ENCODE data around the gene KIFC3. TPM values are rescaled to one million over a fixed set of nuclear protein-coding genes. Genes with fewer than 3 reads are reported as not detected.
A peak's percentile ranks its signal among the peaks of the same experiment; 100 is the strongest.

The KIFC3 gene
- total RNA-seq, 1 donor from 2014 or later, result 96.9 TPM

- H3K9me3 Mint-ChIP-seq (ENCODE audit: unreplicated experiment), result no peaks in the 10 kb centered on the region
- Histone ChIP-seq H3K9me3 (ENCODE audit: insufficient read depth, low read depth, low read length) (no peaks in the 10 kb centered on the region), H3K9ac (ENCODE audit: low read length) (no peak overlapping the region), H4K20me1 (ENCODE audit: insufficient read depth, low read length) (peaks cover 59% of the 10 kb centered on the region), H3K79me2 (ENCODE audit: insufficient read depth, low read length) (peaks cover 8% of the 10 kb centered on the region), H3K27ac (ENCODE audit: low read depth, low read length) (no peak overlapping the region), H3K4me2 (ENCODE audit: low read length) (no peak overlapping the region), H2AFZ (ENCODE audit: low read depth, low read length) (no peak overlapping the region), H3K4me3 (ENCODE audit: insufficient read depth, low read depth, low read length) (no peak overlapping the region), H3K36me3 (ENCODE audit: insufficient read depth, low read length) (peaks cover 13% of the 10 kb centered on the region), H3K27me3 (ENCODE audit: insufficient read depth, low read length) (no peaks in the 10 kb centered on the region), H3K4me1 (ENCODE audit: insufficient read depth, low read length) (peaks cover 12% of the 10 kb centered on the region)
- H3K27me3 Mint-ChIP-seq (ENCODE audit: low read depth, unreplicated experiment), result no peaks in the 10 kb centered on the region
- H3K4me3 Mint-ChIP-seq (ENCODE audit: unreplicated experiment), result no peak overlapping the region
- H3K27ac Mint-ChIP-seq (ENCODE audit: unreplicated experiment), result peak overlapping the region; percentile 7
- DNase-seq (ENCODE audit: low read depth), result no peak
- H3K36me3 Mint-ChIP-seq (ENCODE audit: low read depth, unreplicated experiment), result peaks cover 10% of the 10 kb centered on the region
- peaks cover 22% of the 10 kb centered on the region for H3K4me1 Mint-ChIP-seq (ENCODE audit: low read depth, unreplicated experiment)
- TF ChIP-seq EZH2 (IDR thresholded peaks at IDR 0.05; ENCODE audit: insufficient read depth, low read length) (no peak), CTCF (IDR thresholded peaks at IDR 0.05; ENCODE audit: insufficient read depth, low read depth, low read length) (peak; percentile 28)
- FAIRE-seq, result no peak
These were observed 26.4 kb downstream of the KIFC3 start for GRCh38 chr16:57775661-57776469.

GRCh38 chr16:57774705-57775285 is 27.5 kb downstream of the KIFC3 start:
- Mint-ChIP-seq H3K27ac (ENCODE audit: unreplicated experiment) (no peak overlapping the region), H3K9me3 (ENCODE audit: unreplicated experiment) (no peaks in the 10 kb centered on the region), H3K4me3 (ENCODE audit: unreplicated experiment) (no peak overlapping the region), H3K4me1 (ENCODE audit: low read depth, unreplicated experiment) (peaks cover 22% of the 10 kb centered on the region), H3K27me3 (ENCODE audit: low read depth, unreplicated experiment) (no peaks in the 10 kb centered on the region), H3K36me3 (ENCODE audit: low read depth, unreplicated experiment) (peaks cover 10% of the 10 kb centered on the region)
- Histone ChIP-seq H3K4me2 (ENCODE audit: low read length) (no peak overlapping the region), H3K79me2 (ENCODE audit: insufficient read depth, low read length) (peaks cover 7% of the 10 kb centered on the region), H3K27me3 (ENCODE audit: insufficient read depth, low read length) (no peaks in the 10 kb centered on the region), H3K4me3 (ENCODE audit: insufficient read depth, low read depth, low read length) (no peak overlapping the region), H3K36me3 (ENCODE audit: insufficient read depth, low read length) (peaks cover 22% of the 10 kb centered on the region), H2AFZ (ENCODE audit: low read depth, low read length) (no peak overlapping the region), H3K4me1 (ENCODE audit: insufficient read depth, low read length) (peaks cover 12% of the 10 kb centered on the region), H3K9ac (ENCODE audit: low read length) (no peak overlapping the region), H3K27ac (ENCODE audit: low read depth, low read length) (no peak overlapping the region), H4K20me1 (ENCODE audit: insufficient read depth, low read length) (peaks cover 62% of the 10 kb centered on the region), H3K9me3 (ENCODE audit: insufficient read depth, low read depth, low read length) (no peaks in the 10 kb centered on the region)
- no peak for TF ChIP-seq EZH2 (IDR thresholded peaks at IDR 0.05; ENCODE audit: insufficient read depth, low read length)
- TF ChIP-seq CTCF (IDR thresholded peaks at IDR 0.05; ENCODE audit: insufficient read depth, low read depth, low read length), result no peak
- no peak for FAIRE-seq
- no peak for DNase-seq (ENCODE audit: low read depth)
